ENCODE data around the gene ATP11C.
"Not testable (repeated sequence)": the region's sequence is repeated elsewhere in the genome, so short reads cannot be mapped to it uniquely, and the experiment has no call there.

Gene ATP11C

GRCh38 chrX:139924069-139924695, 8.7 kb downstream of the ATP11C start:
- DNase-seq = no peak

GRCh38 chrX:139921142-139921541, 11.7 kb downstream of the ATP11C start:
- DNase-seq = not testable (repeated sequence)

GRCh38 chrX:139920316-139920715, 12.5 kb downstream of the ATP11C start:
- no peak for DNase-seq

GRCh38 chrX:139914421-139914820, 18.4 kb downstream of the ATP11C start:
- no peak for DNase-seq

- no peak for DNase-seq
Measured at GRCh38 chrX:139909712-139910111, 23.1 kb downstream of the ATP11C start.

GRCh38 chrX:139907078-139907477, 25.8 kb downstream of the ATP11C start:
- DNase-seq = no peak

GRCh38 chrX:139905743-139906142, 27.1 kb downstream of the ATP11C start:
- no peak for DNase-seq

GRCh38 chrX:139905051-139905450, 27.8 kb downstream of the ATP11C start:
- no peak for DNase-seq

GRCh38 chrX:139903210-139903609, 29.6 kb downstream of the ATP11C start:
- DNase-seq = no peak

GRCh38 chrX:139902559-139902958, 30.3 kb downstream of the ATP11C start:
- DNase-seq = no peak

GRCh38 chrX:139898334-139898733, 34.5 kb downstream of the ATP11C start:
- no peak for DNase-seq

- no peak for DNase-seq
Measured at GRCh38 chrX:139892512-139892911, 40.3 kb downstream of the ATP11C start.

- no peak for DNase-seq
Measured at GRCh38 chrX:139890991-139891700, 41.7 kb downstream of the ATP11C start.

GRCh38 chrX:139889760-139890159, 43.1 kb downstream of the ATP11C start:
- peak; percentile 13 for DNase-seq

GRCh38 chrX:139883984-139884383, 48.9 kb downstream of the ATP11C start:
- no peak for DNase-seq

- no peak for DNase-seq
Measured at GRCh38 chrX:139882299-139882698, 50.6 kb downstream of the ATP11C start.

- DNase-seq = no peak
Measured at GRCh38 chrX:139881572-139881971, 51.3 kb downstream of the ATP11C start.

- DNase-seq = no peak
Measured at GRCh38 chrX:139881130-139881529, 51.7 kb downstream of the ATP11C start.

GRCh38 chrX:139877710-139878414, 55.0 kb downstream of the ATP11C start:
- DNase-seq = no peak

GRCh38 chrX:139875841-139876240, 57.0 kb downstream of the ATP11C start:
- DNase-seq = no peak

GRCh38 chrX:139869796-139870195, 63.1 kb downstream of the ATP11C start:
- DNase-seq = no peak

GRCh38 chrX:139864640-139865039, 68.2 kb downstream of the ATP11C start:
- DNase-seq = no peak

GRCh38 chrX:139862208-139862607, 70.6 kb downstream of the ATP11C start:
- no peak for DNase-seq

- not testable (repeated sequence) for DNase-seq
Measured at GRCh38 chrX:139856826-139857225, 76.0 kb downstream of the ATP11C start.

All from DMS79 (cell line).